SIG-M5 (cell line): ENCODE data around the gene SLCO4A1.
A peak's percentile ranks its signal among the peaks of the same experiment; 100 is the strongest.
"Not testable (repeated sequence)": the region's sequence is repeated elsewhere in the genome, so short reads cannot be mapped to it uniquely, and the experiment has no call there.

Source experiments
- DNase-seq: peaks from one replicate; lab custom pipeline; 2025; lab: John Stamatoyannopoulos, UW

Gene SLCO4A1

GRCh38 chr20:62665153-62665754 is 23.0 kb downstream of the SLCO4A1 start:
- no peak for DNase-seq

- DNase-seq: no peak
Observed at GRCh38 chr20:62665826-62666735, 23.8 kb downstream of the SLCO4A1 start.

DNA sequence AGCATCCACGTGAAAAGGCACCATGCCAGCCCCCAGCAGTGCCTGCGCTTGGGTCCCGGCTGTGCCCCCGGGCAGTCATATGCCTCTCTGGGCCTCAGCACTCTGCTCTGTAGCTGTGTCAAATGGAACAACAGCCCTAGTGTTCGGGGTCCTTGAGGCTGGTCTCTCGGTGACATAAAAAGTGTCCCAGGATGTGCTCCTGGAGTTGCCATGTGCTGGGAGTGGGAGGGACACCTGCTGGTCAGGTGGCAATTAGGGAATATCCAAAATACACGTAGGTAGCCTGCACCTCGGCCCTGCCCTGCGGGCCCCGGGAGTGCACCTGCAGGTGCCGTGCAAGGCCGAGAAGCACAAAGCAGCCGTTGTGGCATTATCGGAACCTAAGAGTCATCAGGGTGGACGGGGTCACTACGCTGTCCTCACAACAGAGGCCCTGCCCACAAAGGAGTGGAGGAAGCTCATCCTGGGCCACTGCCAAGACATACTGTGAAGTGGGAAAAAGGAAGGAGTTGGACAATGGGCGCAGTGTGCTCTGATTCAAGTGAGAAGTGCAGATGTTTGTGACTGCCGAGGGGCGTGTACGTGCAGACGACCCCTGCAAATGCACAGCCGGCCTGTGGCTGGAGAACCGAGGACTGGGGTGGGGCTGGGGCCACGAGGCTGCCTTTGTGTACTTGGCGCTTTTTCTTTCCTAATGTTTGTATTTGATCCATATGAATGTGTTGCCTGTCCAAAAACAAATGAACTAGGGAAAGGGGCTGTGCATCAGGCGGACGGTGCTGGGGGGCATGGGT is 24.6 kb downstream of the SLCO4A1 start:
- DNase-seq: no peak

- DNase-seq: no peak
Observed at GRCh38 chr20:62667530-62668440, 25.5 kb downstream of the SLCO4A1 start.

GRCh38 chr20:62668441-62669027 is 26.2 kb downstream of the SLCO4A1 start:
- DNase-seq: no peak

- no peak for DNase-seq
Observed at GRCh38 chr20:62669249-62669648, 26.9 kb downstream of the SLCO4A1 start.

DNA sequence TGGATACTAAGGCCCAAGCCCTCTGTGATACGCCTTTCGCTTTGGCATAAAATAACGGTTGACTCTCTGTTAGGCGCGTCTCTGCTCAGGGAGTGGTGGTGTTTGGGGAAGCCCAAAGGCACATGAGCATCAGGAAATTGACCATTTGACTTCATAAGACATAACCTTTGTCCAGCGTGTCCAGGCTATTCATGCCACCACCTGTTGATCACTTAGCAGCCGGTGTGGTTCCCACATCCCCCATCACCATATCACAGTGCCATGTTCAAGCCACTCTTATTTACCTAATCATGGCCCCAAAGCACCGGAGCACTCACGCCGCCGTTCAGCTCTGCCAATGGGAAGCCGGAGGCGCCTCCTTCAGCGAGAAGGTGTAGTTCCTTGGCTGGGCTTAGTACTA is 27.9 kb downstream of the SLCO4A1 start:
- no peak for DNase-seq

DNA sequence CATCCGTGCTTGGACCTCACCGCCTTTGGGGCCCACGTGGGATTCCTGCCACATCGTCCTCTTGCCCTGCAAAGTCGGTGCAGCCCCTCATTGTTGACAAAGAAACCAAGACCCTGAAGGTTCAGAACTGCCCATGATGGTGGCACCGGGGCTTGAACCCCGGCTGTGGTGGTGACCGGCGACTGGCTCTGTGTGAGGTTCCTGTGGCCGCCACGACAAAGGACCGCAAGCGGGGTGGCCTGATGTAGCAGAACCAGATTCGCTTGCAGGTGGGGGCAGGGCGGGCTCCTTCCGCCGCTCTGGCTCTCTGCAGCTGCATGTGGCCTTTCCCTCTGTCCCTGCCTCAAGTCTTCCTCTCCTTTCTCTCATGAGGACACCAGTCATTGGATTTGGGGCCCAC is 28.7 kb downstream of the SLCO4A1 start:
- DNase-seq: no peak

- DNase-seq: no peak
Observed at GRCh38 chr20:62671765-62672164, 29.5 kb downstream of the SLCO4A1 start.

DNA sequence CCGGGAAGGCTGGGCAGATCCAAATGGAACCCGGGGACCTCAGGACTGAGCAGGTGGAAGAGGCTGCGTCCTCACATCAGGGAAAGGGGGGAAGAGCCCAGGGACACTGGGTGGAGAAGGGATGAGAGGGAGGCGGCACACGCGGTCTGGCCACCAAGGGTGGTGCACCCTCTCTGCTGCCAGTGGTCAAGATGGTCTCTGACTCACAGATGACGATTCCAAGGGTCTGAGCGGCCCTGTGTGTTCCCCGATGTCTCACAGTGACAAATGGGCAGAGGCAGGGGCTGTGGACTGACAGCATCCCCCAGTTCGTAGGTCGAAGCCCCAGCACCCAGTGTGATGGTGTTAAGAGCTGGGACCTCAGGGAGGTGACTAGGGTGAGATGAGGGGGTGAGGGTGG is 32.1 kb downstream of the SLCO4A1 start:
- no peak for DNase-seq

DNA sequence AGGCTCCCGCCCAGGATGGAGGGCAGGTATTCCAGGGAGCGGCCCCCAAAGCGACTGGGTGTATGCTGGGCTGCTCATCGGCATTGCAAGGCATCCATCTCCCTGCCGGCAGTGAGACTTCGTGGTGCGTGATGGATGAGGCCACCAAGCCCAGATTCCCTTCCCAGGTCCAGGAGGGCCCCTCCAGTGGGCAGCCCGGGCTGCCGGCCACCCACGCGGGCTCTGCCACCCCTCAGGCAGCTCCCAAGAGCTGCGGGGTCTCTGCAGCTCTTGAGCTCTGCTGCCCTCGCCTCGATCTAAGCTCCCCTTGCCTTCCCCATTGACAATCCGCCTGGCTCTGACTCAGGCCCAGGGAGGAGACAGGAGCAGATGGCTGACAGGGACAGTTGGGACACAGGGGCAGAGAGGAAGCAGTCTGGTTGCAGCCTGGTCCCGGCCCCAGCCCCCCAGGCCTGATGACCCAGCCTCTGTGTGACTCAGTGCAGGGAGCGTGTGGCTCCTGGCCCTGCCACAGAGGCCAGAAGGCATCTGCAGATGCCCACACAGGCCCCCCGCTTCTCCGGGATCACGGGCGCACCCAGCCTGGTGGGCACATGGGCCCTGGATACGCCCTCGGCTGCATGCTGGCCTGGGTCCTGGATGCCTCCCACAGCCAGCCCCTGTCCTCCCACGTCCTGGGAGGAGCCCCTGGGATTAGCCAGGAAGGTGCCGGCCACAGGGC is 33.0 kb downstream of the SLCO4A1 start:
- peak; percentile 69 for DNase-seq

- no peak for DNase-seq
Observed at GRCh38 chr20:62675877-62676260, 33.6 kb downstream of the SLCO4A1 start.

DNA sequence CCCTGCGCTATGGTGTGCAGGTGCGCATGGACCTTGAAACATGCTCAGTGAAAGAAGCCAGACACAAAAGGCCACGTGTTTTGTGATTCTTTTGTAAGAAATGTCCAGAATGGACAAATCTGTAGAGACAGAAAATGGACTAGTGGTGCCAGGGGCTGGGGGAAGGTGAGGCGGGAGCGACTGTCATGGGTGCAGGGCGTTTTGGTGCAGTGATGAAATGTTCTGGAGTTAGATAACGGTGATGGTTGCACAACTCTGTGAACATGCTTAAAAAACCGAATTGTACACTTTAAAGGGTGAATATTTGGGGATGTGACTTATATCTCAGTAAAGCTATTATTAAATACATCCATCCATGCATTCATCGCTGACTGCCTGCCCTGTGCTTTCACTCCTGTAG is 34.7 kb downstream of the SLCO4A1 start:
- DNase-seq: peak; percentile 29

DNA sequence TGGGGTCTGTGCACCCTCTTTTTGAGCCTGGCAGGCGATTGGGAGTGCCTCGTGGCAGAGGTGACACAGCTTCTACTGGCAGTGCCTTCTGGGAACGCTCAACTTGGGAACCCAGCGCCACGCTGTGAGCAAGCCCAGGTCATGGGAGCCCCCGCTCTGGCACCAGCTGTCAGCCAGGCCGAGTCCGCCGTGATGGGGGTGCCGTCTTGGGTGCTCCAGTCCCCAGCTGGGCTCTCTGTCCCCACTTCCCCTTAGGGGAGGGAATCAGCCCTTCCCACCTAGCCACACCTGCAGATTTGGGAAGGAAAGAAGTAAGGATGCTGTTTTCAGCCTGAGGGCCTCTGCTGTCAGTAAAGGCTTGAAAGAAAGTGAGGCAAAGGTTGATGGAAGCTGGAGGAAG is 35.4 kb downstream of the SLCO4A1 start:
- DNase-seq: no peak

DNA sequence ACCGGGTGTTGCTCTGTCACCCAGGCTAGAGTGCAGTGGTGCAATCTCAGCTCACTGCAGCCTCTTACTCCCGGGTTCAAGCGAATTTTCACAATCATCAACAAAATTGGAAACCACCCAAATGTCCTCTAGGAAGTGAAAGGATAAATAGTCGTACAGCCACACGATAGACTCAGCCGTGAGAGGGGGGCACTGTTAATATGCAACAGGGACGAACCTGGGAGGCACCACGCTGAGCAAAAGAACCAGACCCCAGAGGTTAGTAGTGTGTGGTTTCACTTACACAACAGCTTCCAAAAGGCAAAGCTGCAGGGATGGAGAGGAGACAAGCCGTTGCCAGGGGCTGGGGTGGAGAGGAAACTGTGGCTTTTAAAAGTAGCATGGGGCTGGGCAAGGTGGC is 36.2 kb downstream of the SLCO4A1 start:
- DNase-seq: peak; percentile 96

GRCh38 chr20:62679978-62680589 is 37.8 kb downstream of the SLCO4A1 start:
- DNase-seq: no peak

DNA sequence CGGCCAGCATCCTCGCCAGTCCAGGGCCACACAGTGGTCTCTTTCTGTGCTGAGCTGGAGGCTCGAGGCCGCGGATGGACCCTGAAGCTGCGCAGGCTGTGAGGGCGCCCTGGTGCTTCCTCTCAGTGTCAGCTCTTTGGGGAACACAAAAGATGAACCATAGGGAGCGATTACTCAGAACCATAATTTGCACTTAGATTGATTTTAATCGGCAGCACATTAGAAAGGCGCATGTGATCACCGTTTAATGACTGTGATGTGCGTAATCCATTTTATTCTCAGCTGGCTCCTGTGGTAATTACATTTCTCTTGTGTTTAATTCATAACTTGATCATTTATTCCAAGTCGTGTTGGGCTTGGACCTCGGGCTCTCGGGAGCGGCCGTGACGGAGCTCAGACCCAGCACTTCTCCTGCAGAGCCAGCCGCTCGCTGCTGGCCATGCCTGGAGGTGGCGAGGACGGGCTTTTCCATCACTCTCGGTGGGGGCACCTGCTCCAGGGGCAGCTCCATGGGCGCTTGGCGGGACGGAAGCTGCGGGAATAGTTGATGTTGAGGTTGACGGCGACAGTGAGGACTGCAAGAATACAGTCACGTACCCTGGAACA is 40.7 kb downstream of the SLCO4A1 start:
- DNase-seq: no peak

DNA sequence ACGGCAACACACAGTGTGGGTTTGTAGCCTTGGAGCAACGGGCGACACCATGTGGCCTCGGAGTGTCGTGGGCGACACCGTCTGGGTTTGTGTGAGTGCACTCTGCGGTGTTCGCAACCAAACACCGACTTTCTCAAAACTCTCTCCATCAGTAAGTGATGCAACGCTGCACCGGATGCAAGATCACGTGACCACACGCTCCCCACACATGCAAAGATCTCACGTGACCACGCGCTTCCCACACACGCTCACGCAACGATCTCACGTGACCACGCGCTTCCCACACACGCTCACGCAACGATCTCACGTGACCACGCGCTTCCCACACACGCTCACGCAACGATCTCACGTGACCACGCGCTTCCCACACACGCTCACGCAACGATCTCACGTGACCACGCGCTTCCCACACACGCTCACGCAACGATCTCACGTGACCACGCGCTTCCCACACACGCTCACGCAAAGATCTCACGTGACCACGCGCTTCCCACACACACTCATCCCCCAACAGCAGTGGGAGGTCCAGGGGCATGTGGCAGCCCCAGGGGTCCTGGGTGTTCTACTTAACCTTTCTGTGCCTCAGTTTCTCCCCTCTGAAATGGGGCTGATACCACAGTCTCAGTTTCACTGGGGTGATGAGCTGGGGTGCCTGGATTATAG is 41.5 kb downstream of the SLCO4A1 start:
- not testable (repeated sequence) for DNase-seq

DNA sequence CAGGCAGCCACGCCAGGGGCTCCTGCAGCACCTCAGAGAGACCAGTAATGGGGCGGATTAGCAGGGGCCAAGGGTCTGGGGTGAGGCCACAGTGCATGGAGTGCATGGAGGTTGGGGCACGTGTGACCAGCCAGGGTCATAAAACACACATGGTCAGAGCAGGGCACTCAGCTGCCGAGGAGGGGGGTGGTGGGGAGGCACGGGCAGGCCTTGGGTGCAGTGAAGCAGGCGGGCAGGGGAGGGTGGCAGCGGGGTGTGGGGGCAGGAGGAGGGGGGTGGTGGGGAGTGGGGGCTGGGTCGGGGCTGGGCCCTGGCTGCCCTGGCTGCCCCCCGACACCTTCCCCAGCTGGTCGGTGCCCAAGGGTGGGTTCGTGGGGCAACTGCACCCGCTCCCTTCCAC is 42.7 kb downstream of the SLCO4A1 start:
- no peak for DNase-seq
